Activated T-cell treated with anti-CD3 and anti-CD28 coated beads for 24 hours (primary cell): ENCODE results near the gene SPRY4.
"Not testable (repeated sequence)": the region's sequence is repeated elsewhere in the genome, so short reads cannot be mapped to it uniquely, and the experiment has no call there.

Source experiments
- DNase-seq: peaks from one replicate; pipeline ENCODE4 v3.0.0-alpha.2; 2020; ENCODE audit warnings: low read depth

The SPRY4 gene

GRCh38 chr5:142324871-142325724 lies at the start of gene SPRY4:
Gene SPRY4 (minus strand): TSS chr5:142325021. CDS start chr5:142315108, 9,913 bp downstream.
- DNase-seq: peak; percentile 85

- DNase-seq: no peak
Measured at GRCh38 chr5:142368529-142368928, 43.7 kb upstream of the SPRY4 start.

GRCh38 chr5:142366007-142366406 lies 41.2 kb upstream of the SPRY4 start:
- no peak for DNase-seq

GRCh38 chr5:142364251-142365145 lies 39.7 kb upstream of the SPRY4 start:
- DNase-seq: no peak

GRCh38 chr5:142363619-142363963 lies 38.8 kb upstream of the SPRY4 start:
- no peak for DNase-seq

- not testable (repeated sequence) for DNase-seq
Measured at GRCh38 chr5:142362193-142362592, 37.4 kb upstream of the SPRY4 start.

- DNase-seq: no peak
Measured at GRCh38 chr5:142360607-142361120, 35.8 kb upstream of the SPRY4 start.

GRCh38 chr5:142360051-142360498 lies 35.3 kb upstream of the SPRY4 start:
- no peak for DNase-seq

- DNase-seq: no peak
Measured at GRCh38 chr5:142358648-142359047, 33.8 kb upstream of the SPRY4 start.

GRCh38 chr5:142358121-142358520 lies 33.3 kb upstream of the SPRY4 start:
- no peak for DNase-seq

GRCh38 chr5:142357469-142358090 lies 32.8 kb upstream of the SPRY4 start:
- no peak for DNase-seq

- DNase-seq: peak; percentile 88
Measured at GRCh38 chr5:142356716-142357468, 32.1 kb upstream of the SPRY4 start.

- no peak for DNase-seq
Measured at GRCh38 chr5:142356349-142356715, 31.5 kb upstream of the SPRY4 start.

- no peak for DNase-seq
Measured at GRCh38 chr5:142353071-142353472, 28.3 kb upstream of the SPRY4 start.

- no peak for DNase-seq
Measured at GRCh38 chr5:142350021-142350420, 25.2 kb upstream of the SPRY4 start.

GRCh38 chr5:142346706-142347105 lies 21.9 kb upstream of the SPRY4 start:
- no peak for DNase-seq

GRCh38 chr5:142344915-142345314 lies 20.1 kb upstream of the SPRY4 start:
- not testable (repeated sequence) for DNase-seq

- DNase-seq: no peak
Measured at GRCh38 chr5:142343531-142343930, 18.7 kb upstream of the SPRY4 start.

- no peak for DNase-seq
Measured at GRCh38 chr5:142342128-142342981, 17.5 kb upstream of the SPRY4 start.

GRCh38 chr5:142339781-142340180 lies 15.0 kb upstream of the SPRY4 start:
- no peak for DNase-seq

GRCh38 chr5:142334538-142334937 lies 9.7 kb upstream of the SPRY4 start:
- DNase-seq: no peak
